Adrenal gland (tissue), 5 donors: ENCODE results near the gene CMBL.

Experiments used
- CTCF ChIP-seq, 6 experiments: fragments of 450-650 bp in 4 of 6; fragments of 200-600 bp in 2 of 6; sonication (generic) in 1 of 6; IDR thresholded peaks; 1 replicate in 5 of 6; 2 replicates in 1 of 6; pipeline versions ENCODE4 v1.5.1 to v1.8.0; 2016 to 2021; ENCODE audit warnings: antibody characterized with exemption in 6 of 6, mild to moderate bottlenecking in 2 of 6, moderate library complexity in 1 of 6
- POLR2A ChIP-seq, 2 donors: fragments of 450-650 bp; IDR thresholded peaks; one replicate each; pipeline ENCODE4 v1.6.1; 2017; ENCODE audit warnings: antibody characterized with exemption in 2 of 2, mild to moderate bottlenecking in 2 of 2, moderate library complexity in 1 of 2
- donor health status: DM: no; HTN: no; CAD: no.

DNA sequence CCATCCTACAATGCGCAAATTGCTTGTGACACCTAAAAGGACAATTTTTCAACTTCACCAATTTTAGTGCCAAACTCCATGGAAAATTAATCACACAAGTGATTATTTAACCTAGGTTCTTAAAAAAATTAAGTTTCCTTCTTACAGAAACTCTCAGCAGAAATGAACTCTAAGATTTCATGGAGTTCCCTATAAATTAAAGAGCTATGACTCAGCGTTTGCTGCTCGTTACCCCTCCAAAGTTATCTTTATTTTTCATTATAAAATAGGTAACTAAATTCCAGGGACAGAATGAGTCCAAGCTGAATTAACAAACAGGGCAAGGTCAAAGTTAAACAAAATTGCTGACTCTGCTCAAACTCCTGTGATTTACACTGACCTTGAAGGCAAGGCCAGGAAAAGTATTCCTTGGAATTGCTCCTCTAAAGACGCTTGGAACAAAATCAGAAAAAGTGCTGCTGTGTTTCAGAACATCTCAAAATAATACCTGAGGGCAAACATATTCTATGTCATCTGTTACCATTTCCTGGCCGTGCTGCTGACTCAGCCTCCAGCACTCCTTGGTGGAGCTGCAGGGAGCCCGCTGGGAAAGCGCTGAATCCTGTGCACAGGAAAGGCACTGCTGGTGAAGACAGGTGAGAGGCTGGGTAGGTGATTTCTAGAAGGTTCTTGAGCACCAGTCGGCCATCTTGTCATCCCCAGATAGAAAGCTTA is 2.5 kb upstream of the CMBL start:
- TF ChIP-seq CTCF (IDR thresholded peaks at IDR 0.05): no peak
- no peak for TF ChIP-seq POLR2A (IDR thresholded peaks at IDR 0.05)
